ENCODE measurements around the gene MYO18A. TPM values are rescaled to one million over a fixed set of nuclear protein-coding genes. Genes with fewer than 3 reads are reported as not detected.

MYO18A gene
- total and polyA plus RNA-seq, 10 of the 15 experiments (the other 5 are each of a cell fraction or from before 2014, with no cell fraction given): 2.9 to 66.0 (median 24.5) TPM

GRCh38 chr17:29042679-29043538 is 137.3 kb downstream of the MYO18A start, which contains the start of gene PIPOX (continued):
- 0 out of 2 replicates have a peak, but pooled peaks have one; percentile 11 for TF ChIP-seq NR2F1 (conservative IDR thresholded peaks at IDR 0.05)
- no peak for TF ChIP-seq BACH1 (IDR thresholded peaks at IDR 0.05; ENCODE audit: borderline replicate concordance)
- no peak for TF ChIP-seq RB1 (IDR thresholded peaks at IDR 0.05; ENCODE audit: borderline replicate concordance)
- no peak for TF ChIP-seq NFYA (IDR thresholded peaks at IDR 0.05; ENCODE audit: borderline replicate concordance, low read depth, low read length)
- no peak for TF ChIP-seq MEF2A (IDR thresholded peaks at IDR 0.05; ENCODE audit: insufficient read depth, low read depth, low read length)
- no peak for TF ChIP-seq BMI1 (IDR thresholded peaks at IDR 0.05; ENCODE audit: borderline replicate concordance)
- no peak for TF ChIP-seq BHLHE40 (IDR thresholded peaks at IDR 0.05; ENCODE audit: borderline replicate concordance in 1 of 2, low read depth in 2 of 2, low read length in 1 of 2)
- TF ChIP-seq RUNX3 (IDR thresholded peaks at IDR 0.05; ENCODE audit: low read length): 0 out of 2 replicates have a peak, but pooled peaks have one; percentile 18
- TF ChIP-seq RAD51 (IDR thresholded peaks at IDR 0.05): no peak
- no peak for TF ChIP-seq E2F4 (IDR thresholded peaks at IDR 0.05; ENCODE audit: low read depth, low read length)
- no peak for TF ChIP-seq E2F8 (IDR thresholded peaks at IDR 0.05; ENCODE audit: low read depth, partially characterized antibody)
- 0 out of 6 replicates have a peak, but pooled peaks of 1 of the 3 experiments have one; percentile 6 for TF ChIP-seq CTCF (IDR thresholded peaks at IDR 0.05 in 2 of 3, conservative IDR thresholded peaks at IDR 0.05 in 1 of 3; ENCODE audit: control insufficient read depth in 2 of 3, extremely low read depth in 1 of 3, insufficient read depth in 1 of 3, low read depth in 3 of 3, low read length in 3 of 3)
- TF ChIP-seq SMC3 (IDR thresholded peaks at IDR 0.05; ENCODE audit: borderline replicate concordance, low read length): no peak
- no peak for TF ChIP-seq RFX5 (IDR thresholded peaks at IDR 0.05; ENCODE audit: low read depth, low read length)
- no peak for TF ChIP-seq STAT3 (IDR thresholded peaks at IDR 0.05; ENCODE audit: low read depth, low read length)
- TF ChIP-seq SMARCA5 (IDR thresholded peaks at IDR 0.05): 0 out of 2 replicates have a peak, but pooled peaks have one; percentile 38

Data from GM12878 (cell line).